CD4-positive, alpha-beta T cell treated with Interleukin-4 for 1 hour (primary cell): ENCODE data around the gene NR3C2.

Experiments used
- DNase-seq, 2 donors: peaks; one replicate each; pipeline ENCODE4 v3.0.0-alpha.2; 2020 to 2022

Gene NR3C2

GRCh38 chr4:148030193-148030873 lies 411.9 kb downstream of the NR3C2 start:
- DNase-seq: no peak

GRCh38 chr4:148029781-148030180 lies 412.4 kb downstream of the NR3C2 start:
- DNase-seq: no peak
